Ovary (tissue), 3 donors: Measurements from ENCODE around the gene UBC.

ENCODE experiments used
- CTCF ChIP-seq, 3 donors: fragments of 450-650 bp in 2 of 3; fragments of 200-600 bp in 1 of 3; IDR thresholded peaks; one replicate each; pipeline versions ENCODE4 v1.5.1 to v1.8.0; 2016 to 2022; ENCODE audit warnings: antibody characterized with exemption in 3 of 3, mild to moderate bottlenecking in 1 of 3
- POLR2A ChIP-seq: fragments of 450-650 bp; IDR thresholded peaks from one replicate; pipeline ENCODE4 v1.6.1; 2017; ENCODE audit warnings: antibody characterized with exemption, mild to moderate bottlenecking, moderate library complexity
- donor health status: DM: no; HTN: no; CAD: no.

- TF ChIP-seq CTCF (IDR thresholded peaks at IDR 0.05): no peak
- peak; percentile 17 for TF ChIP-seq POLR2A
Observed at GRCh38 chr12:124917841-124918621, 3.6 kb upstream of the UBC start.
